Left cardiac atrium (tissue), 4 donors: Measurements from ENCODE around the gene ALDH4A1. TPM values are rescaled to one million over a fixed set of nuclear protein-coding genes. Genes with fewer than 3 reads are reported as not detected.

Experiments
- ATAC-seq, 2 donors: fragments of 200-7000 bp; cut with Tn5 transposase; one replicate each; pipeline ENCODE4 v1.9.1; 2020; ENCODE audit warnings: mild to moderate bottlenecking in 2 of 2, moderate library complexity in 2 of 2
- DNase-seq: peaks from one replicate; pipeline ENCODE4 v3.0.0-alpha.2; 2020
- intact Hi-C, 2 donors: fragments of 100-400 bp; cut with DNase I; formaldehyde crosslinking; loops; one replicate each; pipeline versions ENCODE4 v1.14.1 to v1.15.1; 2022 to 2023
- long read RNA-seq: library from polyadenylated mRNA; unstranded; transcript quantifications from one replicate; pipeline ENCODE4 v2.0.0, GENCODE V29; 2021
- total RNA-seq, 2 donors: library from RNA; stranded (reverse); fragmentation: NEBNext Ultra II Directional; extraction: Animal tissue kit (Norgen Biotek cat#: 25700); gene quantifications; one replicate each; pipeline ENCODE4 v1.2.1, GENCODE V29; 2021
- donor health status: DM: no; HTN: yes; CAD: no.
- donor health status: DM: no; HTN: yes; CAD: no; lungs with severe emphysema.
- donor health status: DM: yes; HTN: yes; CAD: no.
- donor health status: Dilated cardiomyopathy.

ALDH4A1 gene
- total RNA-seq, result 10 to 100 TPM; 23.4 to 31.2 TPM
- long read RNA-seq, transcript ALDH4A1-202 (15 exons, 3,363 nt), result major isoform, 16 of 45 reads
- long read RNA-seq, partial matches to known transcripts, result 27 of 45 reads
- long read RNA-seq, other reads (novel, unspliced or antisense), result 1 of 45 reads

- intact Hi-C loops, result no loop called here
- peak; percentile 98 for ATAC-seq
- peak; percentile 98 for DNase-seq
These were observed at the start of gene ALDH4A1 for GRCh38 chr1:18902523-18903290. ALDH4A1 (minus strand) TSS chr1:18902555; CDS start chr1:18902523, 32 bp downstream.

GRCh38 chr1:18951818-18952391 is 49.5 kb upstream of the ALDH4A1 start:
- DNase-seq (no peak), ATAC-seq (no peak)
- intact Hi-C loops, result no loop called here

- ATAC-seq (no peak), DNase-seq (no peak)
- intact Hi-C loops, result no loop called here
These were observed 49.1 kb upstream of the ALDH4A1 start for GRCh38 chr1:18951416-18951815.

- ATAC-seq, result peak; percentile 48 to 60
- intact Hi-C loops, result no loop called here
- peak; percentile 75 for DNase-seq
These were observed 48.2 kb upstream of the ALDH4A1 start for GRCh38 chr1:18950401-18951026.

GRCh38 chr1:18949686-18950400 is 47.5 kb upstream of the ALDH4A1 start:
- DNase-seq (no peak), ATAC-seq (peak; percentile 9 to 49)
- intact Hi-C loops, result no loop called here

GRCh38 chr1:18948913-18949685 is 46.7 kb upstream of the ALDH4A1 start:
- intact Hi-C loops, result no loop called here
- ATAC-seq (peak; percentile 44 to 61), DNase-seq (peak; percentile 69)

- intact Hi-C loops, result no loop called here
- DNase-seq, result no peak
- ATAC-seq, result no peak
These were observed 45.9 kb upstream of the ALDH4A1 start for GRCh38 chr1:18948048-18948912.

- intact Hi-C loops, result no loop called here
- DNase-seq, result no peak
These were observed 45.2 kb upstream of the ALDH4A1 start for GRCh38 chr1:18947570-18947969.

DNA sequence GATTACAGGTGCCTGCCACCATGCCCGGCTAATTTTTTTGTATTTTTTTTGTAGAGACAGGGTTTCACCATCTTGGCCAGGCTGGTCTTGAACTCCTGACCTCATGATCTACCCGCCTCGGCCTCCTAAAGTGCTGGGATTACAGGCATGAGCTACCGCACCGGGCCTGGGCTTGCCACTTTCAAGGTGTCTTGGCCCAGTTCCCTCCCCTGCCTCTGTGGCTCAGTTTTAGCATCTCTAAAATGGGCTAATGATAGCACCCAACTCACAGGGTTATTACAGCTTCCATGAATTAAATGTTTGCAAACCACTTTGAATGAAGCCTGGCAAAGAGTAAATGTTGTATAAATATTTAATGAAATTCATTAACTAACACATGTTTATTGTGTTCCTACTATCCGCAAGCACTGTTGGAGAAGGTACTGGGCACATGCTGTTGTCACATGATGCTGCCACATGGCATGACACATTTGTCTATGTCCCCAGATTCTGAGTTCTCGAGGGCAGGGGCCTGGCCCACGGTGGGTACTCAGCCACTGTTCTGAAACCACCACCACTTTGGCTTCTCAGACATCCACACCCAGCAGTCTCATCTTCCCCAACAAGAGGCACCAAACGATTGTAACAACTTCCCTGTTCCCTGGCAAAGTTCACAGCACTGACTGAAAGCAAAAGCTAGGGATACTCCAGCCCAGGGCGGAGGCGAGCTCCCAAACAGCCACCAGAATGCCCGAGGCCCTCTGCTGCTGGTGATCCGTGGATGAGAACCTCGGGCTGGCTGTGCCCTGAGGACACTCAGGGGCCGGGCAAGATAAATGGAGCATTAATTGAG is 44.4 kb upstream of the ALDH4A1 start:
- ATAC-seq, result no peak
- intact Hi-C loops, result no loop called here
- no peak for DNase-seq

More at GRCh38 chr1:18947570-18947969, 45.2 kb upstream of the ALDH4A1 start:
- no peak for ATAC-seq

DNA sequence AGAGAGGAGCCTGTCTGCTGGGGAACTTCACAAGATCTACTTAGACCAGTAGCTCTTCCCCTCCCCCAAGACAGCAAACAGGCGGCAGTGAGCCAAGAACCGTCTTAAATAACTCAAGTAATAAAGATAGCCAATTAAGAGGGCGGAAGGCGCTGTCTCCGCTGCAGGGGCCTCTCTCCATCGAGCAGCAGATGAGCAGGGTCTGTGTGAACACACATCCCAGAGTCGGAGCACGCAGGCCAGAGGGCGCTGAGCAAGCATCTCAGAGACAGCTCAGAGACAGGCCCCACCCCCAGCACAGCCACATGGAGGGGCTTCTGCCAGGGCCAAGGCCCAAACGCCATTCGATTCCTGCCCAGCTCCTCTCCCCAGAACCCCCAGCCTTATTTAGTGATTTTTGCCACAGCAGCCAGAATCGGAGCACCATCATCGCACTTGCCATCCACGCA is 43.1 kb upstream of the ALDH4A1 start:
- DNase-seq, result peak; percentile 46
- intact Hi-C loops, result no loop called here
- ATAC-seq, result no peak

- no peak for DNase-seq
- intact Hi-C loops, result no loop called here
- no peak for ATAC-seq
These were observed 42.5 kb upstream of the ALDH4A1 start for GRCh38 chr1:18944810-18945209.

GRCh38 chr1:18943914-18944572 is 41.7 kb upstream of the ALDH4A1 start:
- DNase-seq, result no peak
- ATAC-seq, result no peak
- intact Hi-C loops, result no loop called here

DNA sequence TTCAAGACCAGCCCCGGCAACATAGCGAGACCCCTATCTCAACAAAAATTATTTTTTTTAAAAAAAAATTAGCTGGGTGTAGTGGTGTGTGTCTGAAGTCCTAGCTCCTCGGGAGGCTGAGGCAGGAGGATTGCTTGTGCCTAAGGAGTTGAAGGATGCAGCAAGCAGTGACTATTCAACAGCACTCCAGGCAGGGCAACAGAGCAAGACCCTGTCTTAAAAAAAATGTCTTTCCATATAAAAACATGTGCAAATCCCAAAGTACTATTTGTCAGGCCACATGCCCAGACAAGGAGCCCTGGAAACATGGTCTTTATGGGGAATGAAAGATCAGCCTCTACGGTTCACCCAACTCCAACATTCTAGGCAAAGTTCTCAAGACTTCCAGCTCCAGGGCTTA is 40.8 kb upstream of the ALDH4A1 start:
- no peak for DNase-seq
- ATAC-seq, result no peak
- intact Hi-C loops, result no loop called here

- no peak for DNase-seq
- no peak for ATAC-seq
- intact Hi-C loops, result no loop called here
These were observed 40.0 kb upstream of the ALDH4A1 start for GRCh38 chr1:18942340-18942739.

- intact Hi-C loops, result no loop called here
- peak; percentile 33 to 40 for ATAC-seq
- DNase-seq, result peak; percentile 48
These were observed 39.1 kb upstream of the ALDH4A1 start for GRCh38 chr1:18941221-18942141.
